K562 (cell line): ENCODE data around the gene PPP1R10. TPM values are rescaled to one million over a fixed set of nuclear protein-coding genes. Genes with fewer than 3 reads are reported as not detected.
A peak's percentile ranks its signal among the peaks of the same experiment; 100 is the strongest.

Experiments used
- CEBPG ChIP-seq, 3 experiments: fragments of 200-800 bp in 1 of 3; sonication (Bioruptor generic) in 1 of 3; sonication (generic) in 1 of 3; formaldehyde crosslinking in 1 of 3; IDR thresholded peaks in 2 of 3; conservative IDR thresholded peaks in 1 of 3; 2 replicates each; pipeline versions ENCODE4 v1.6.1 to v1.8.0; 2016 to 2022; ENCODE audit warnings: missing compliant biosample characterization in 2 of 3, missing genetic modification characterization in 2 of 3, mild to moderate bottlenecking in 1 of 3, missing genetic modification reagents in 1 of 3
- CEBPZ ChIP-seq: fragments of 150-350 bp; IDR thresholded peaks from 2 replicates; pipeline ENCODE4 v1.6.1; 2014; ENCODE audit warnings: low read depth, mild to moderate bottlenecking, low read length, borderline replicate concordance
- CUX1 ChIP-seq: fragments of 200-800 bp; sonication (Bioruptor generic); IDR thresholded peaks from 2 replicates; pipeline ENCODE4 v1.6.1; 2016; ENCODE audit warnings: missing genetic modification characterization, missing compliant biosample characterization
- FOSL1 ChIP-seq: fragments of 200-800 bp; sonication (Bioruptor generic); conservative IDR thresholded peaks from 2 replicates; pipeline ENCODE4 v1.6.1; 2016; ENCODE audit warnings: missing genetic modification characterization, missing compliant biosample characterization
- GATA2 ChIP-seq: sonication (generic); formaldehyde crosslinking; IDR thresholded peaks from 2 replicates; pipeline ENCODE4 v1.4.0; 2020; ENCODE audit warnings: mild to moderate bottlenecking, missing genetic modification reagents
- GATAD2A ChIP-seq: fragments of 450-650 bp; IDR thresholded peaks from 2 replicates; pipeline ENCODE4 v1.6.1; 2017
- MEF2A ChIP-seq: IDR thresholded peaks from 2 replicates; pipeline ENCODE4 v1.6.1; 2011; ENCODE audit warnings: low read depth, mild to moderate bottlenecking, low read length, moderate library complexity; ENCODE audit not compliant: control insufficient read depth
- NFATC3 ChIP-seq: fragments of 450-650 bp; IDR thresholded peaks from 2 replicates; pipeline ENCODE4 v1.6.1; 2017; ENCODE audit warnings: mild to moderate bottlenecking
- NR2C1 ChIP-seq, 2 experiments: fragments of 450-650 bp; IDR thresholded peaks; 2 replicates each; pipeline ENCODE4 v1.6.1; 2017; ENCODE audit warnings: mild to moderate bottlenecking in 2 of 2, antibody characterized with exemption in 1 of 2, inconsistent platforms in 1 of 2, missing compliant biosample characterization in 1 of 2, missing genetic modification characterization in 1 of 2
- NUFIP1 ChIP-seq: fragments of 450-650 bp; IDR thresholded peaks from 2 replicates; pipeline ENCODE4 v1.6.1; 2018; ENCODE audit not compliant: partially characterized antibody
- POLR2H ChIP-seq: IDR thresholded peaks from 2 replicates; pipeline ENCODE4 v1.6.1; 2016; ENCODE audit warnings: missing genetic modification characterization, low read depth, mild to moderate bottlenecking, control low read depth, missing compliant biosample characterization, moderate library complexity
- TAF7 ChIP-seq: fragments of 450-650 bp; IDR thresholded peaks from 2 replicates; pipeline ENCODE4 v1.6.1; 2016; ENCODE audit warnings: missing genetic modification characterization, missing compliant biosample characterization
- TAF9B ChIP-seq: fragments of 450-650 bp; IDR thresholded peaks from 2 replicates; pipeline ENCODE4 v1.6.1; 2018; ENCODE audit warnings: mild to moderate bottlenecking; ENCODE audit not compliant: partially characterized antibody
- U2AF1 ChIP-seq: fragments of 200-400 bp; formaldehyde crosslinking; optimal IDR thresholded peaks from 2 replicates; pipeline ENCODE3; 2017; ENCODE audit warnings: mild to moderate bottlenecking, low read depth, low read length, moderate library complexity
- XRCC5 ChIP-seq: fragments of 200-400 bp; formaldehyde crosslinking; IDR thresholded peaks from 2 replicates; pipeline ENCODE4 v1.6.1; 2017; ENCODE audit warnings: low read depth, mild to moderate bottlenecking, low read length
- ZBTB12 ChIP-seq: fragments of 250-450 bp; sonication (Bioruptor Pico); IDR thresholded peaks from 2 replicates; pipeline ENCODE4 v1.4.0; 2020
- ZNF507 ChIP-seq: conservative IDR thresholded peaks from 2 replicates; pipeline ENCODE4 v1.6.1; 2017; ENCODE audit warnings: missing genetic modification characterization, missing compliant biosample characterization
- polyA plus RNA-seq, 8 experiments: library from polyadenylated mRNA; depleted of rRNA in 4 of 8; stranded (reverse) in 5 of 8; unstranded in 3 of 8; fragments of >200 nt; fragmentation: Nextera tagmentation in 2 of 8; fragmentation: Illumina TruSeq in 1 of 8; extraction: Ambion mirVana in 2 of 8; extraction: Trizol in 1 of 8; gene quantifications; 2 replicates each; pipeline versions ENCODE4 v1.2.1 to v1.2.3, GENCODE V29; 2011 to 2014; ENCODE audit warnings: inconsistent platforms in 1 of 8, missing spikeins in 1 of 8
- total RNA-seq, 7 experiments: library from RNA; depleted of rRNA in 6 of 7; stranded (reverse); fragments of >200 nt in 6 of 7; fragmentation: Illumina TruSeq in 2 of 7; extraction: Trizol in 2 of 7; gene quantifications; 2 replicates each; pipeline versions ENCODE4 v1.2.1 to v1.2.3, GENCODE V29; 2011 to 2021; ENCODE audit warnings: low replicate concordance in 1 of 7

The PPP1R10 gene
- total and polyA plus RNA-seq, 9 of the 15 experiments (the other 6 are each of a cell fraction or from before 2014, with no cell fraction given), result 14.1 to 65.5 (median 32.6) TPM

- TF ChIP-seq CEBPG (CRISPR knock-in tag; IDR thresholded peaks at IDR 0.05) (no peak), CEBPG (tag; conservative IDR thresholded peaks at IDR 0.05 in 1 of 2, IDR thresholded peaks at IDR 0.05 in 1 of 2) (no peak; a peak in 1 of 4 replicates), FOSL1 (tag) (peak; percentile 45), CUX1 (CRISPR knock-in tag) (peak; percentile 57; the same call in 1 of the 2 replicates), MEF2A (no peak), XRCC5 (0 out of 2 replicates have a peak, but pooled peaks have one; percentile 39), NUFIP1 (no peak), ZNF507 (tag) (no peak), U2AF1 (peak; percentile 61), GATA2 (CRISPR knock-in tag) (no peak), TAF9B (peak; percentile 51), ZBTB12 (no peak), TAF7 (peak; percentile 10), GATAD2A (no peak), NFATC3 (peak; percentile 27; the same call in 1 of the 2 replicates), NR2C1 (IDR thresholded peaks at IDR 0.05) (0 out of 2 replicates have a peak, but pooled peaks have one; percentile 41), NR2C1 (tag; IDR thresholded peaks at IDR 0.05) (no peak), CEBPZ (no peak), POLR2H (peak; percentile 98)
These were observed 1.7 kb downstream of the PPP1R10 start (continued) for GRCh38 chr6:30615219-30615957.
